Astrocyte of the spinal cord (primary cell): Measurements from ENCODE around the gene PFN4.

ENCODE experiments used
- DNase-seq: peaks from one replicate; pipeline ENCODE4 v3.0.0; 2011; ENCODE audit warnings: low read depth, low spot score
- H3K4me3 ChIP-seq: 2 replicates; pipeline ENCODE4 v1.5.1; 2011; ENCODE audit warnings: low read depth, mild to moderate bottlenecking, low read length, moderate library complexity
- in situ Hi-C: cut with HindIII; loops from 2 replicates; pipeline ENCODE4 v1.10.0; 2017; ENCODE audit warnings: low sequenced_read_pairs
- TF ChIP-seq, protein P1 (sequence below): IDR thresholded peaks from 2 replicates; pipeline ENCODE4 v1.5.1; 2012; ENCODE audit warnings: low read depth, mild to moderate bottlenecking, low read length, inconsistent platforms

PFN4 gene, protein sequence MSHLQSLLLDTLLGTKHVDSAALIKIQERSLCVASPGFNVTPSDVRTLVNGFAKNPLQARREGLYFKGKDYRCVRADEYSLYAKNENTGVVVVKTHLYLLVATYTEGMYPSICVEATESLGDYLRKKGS

DNA sequence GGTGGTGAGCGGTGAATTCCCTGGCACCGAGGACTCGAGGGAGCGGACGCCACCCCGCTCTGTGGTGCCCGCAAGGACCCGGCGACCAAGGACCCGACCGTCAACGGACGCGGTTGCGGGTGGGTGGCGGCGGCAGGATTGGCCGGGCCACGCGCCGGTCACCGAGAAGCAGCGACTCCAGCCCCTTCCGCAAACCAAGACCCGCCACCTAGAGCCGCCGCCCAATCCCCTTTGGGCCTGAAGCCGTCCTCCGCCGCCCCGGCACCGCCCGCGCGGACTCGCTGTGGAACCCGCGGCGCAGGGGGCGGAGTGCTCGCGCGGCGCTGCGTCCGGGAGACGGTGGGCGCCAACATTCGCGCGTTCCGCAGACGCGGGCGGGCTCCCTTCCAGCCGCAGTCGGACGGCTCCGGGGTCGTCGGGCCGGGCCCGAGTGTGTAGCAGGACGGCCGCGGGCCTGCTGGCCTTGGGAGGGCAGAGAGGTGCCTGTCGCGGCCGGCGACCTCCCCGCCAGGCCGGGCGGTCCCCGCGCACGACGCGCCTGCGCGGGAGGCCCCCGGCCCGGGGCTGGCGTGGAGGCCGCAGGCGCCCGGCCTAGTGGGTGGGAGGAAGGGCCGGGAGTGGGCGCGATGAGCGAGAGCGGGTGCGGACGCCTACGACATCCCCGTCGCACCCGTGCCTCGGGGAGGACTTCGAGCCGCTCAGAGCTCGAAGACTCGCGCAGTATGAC, at the start of gene PFN4, which contains the start of gene FAM228B:
Gene PFN4, minus strand, starts transcription at position 140 of the 727 bp plus-strand sequence. CDS start 799 bp downstream, outside the sequence.
Gene FAM228B, plus strand, starts transcription at position 275 of the 727 bp plus-strand sequence. CDS start 893 bp downstream, outside the sequence.
- in situ Hi-C loops: no loop called here
- peak within 1 kb of the TSS; percentile 81 for H3K4me3 ChIP-seq
- TF ChIP-seq, protein P1, sequence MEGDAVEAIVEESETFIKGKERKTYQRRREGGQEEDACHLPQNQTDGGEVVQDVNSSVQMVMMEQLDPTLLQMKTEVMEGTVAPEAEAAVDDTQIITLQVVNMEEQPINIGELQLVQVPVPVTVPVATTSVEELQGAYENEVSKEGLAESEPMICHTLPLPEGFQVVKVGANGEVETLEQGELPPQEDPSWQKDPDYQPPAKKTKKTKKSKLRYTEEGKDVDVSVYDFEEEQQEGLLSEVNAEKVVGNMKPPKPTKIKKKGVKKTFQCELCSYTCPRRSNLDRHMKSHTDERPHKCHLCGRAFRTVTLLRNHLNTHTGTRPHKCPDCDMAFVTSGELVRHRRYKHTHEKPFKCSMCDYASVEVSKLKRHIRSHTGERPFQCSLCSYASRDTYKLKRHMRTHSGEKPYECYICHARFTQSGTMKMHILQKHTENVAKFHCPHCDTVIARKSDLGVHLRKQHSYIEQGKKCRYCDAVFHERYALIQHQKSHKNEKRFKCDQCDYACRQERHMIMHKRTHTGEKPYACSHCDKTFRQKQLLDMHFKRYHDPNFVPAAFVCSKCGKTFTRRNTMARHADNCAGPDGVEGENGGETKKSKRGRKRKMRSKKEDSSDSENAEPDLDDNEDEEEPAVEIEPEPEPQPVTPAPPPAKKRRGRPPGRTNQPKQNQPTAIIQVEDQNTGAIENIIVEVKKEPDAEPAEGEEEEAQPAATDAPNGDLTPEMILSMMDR: no peak
- DNase-seq: peak; percentile 81

DNA sequence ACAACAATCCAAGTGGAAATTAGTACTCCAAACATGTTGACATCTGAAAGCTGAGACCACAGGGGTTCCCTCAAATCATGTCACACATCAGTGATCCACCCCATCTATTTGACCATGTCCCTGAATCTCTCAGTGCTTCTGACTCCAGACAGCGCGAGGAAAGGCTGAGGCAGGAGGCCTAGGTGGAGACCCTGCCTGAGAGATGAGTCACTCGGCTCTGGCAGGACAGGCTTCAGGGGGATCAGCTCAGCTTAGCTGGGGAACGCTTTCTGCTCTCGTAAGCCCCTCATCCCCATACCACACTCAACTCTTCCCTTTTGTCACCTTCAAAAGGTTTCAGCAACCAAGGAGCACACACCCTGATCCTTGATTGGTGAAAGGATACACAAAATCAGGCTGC, 45.9 kb upstream of the PFN4 start:
- in situ Hi-C loops: no loop called here
- no peak overlapping the region for H3K4me3 ChIP-seq
- TF ChIP-seq, protein P1: no peak
- no peak for DNase-seq

DNA sequence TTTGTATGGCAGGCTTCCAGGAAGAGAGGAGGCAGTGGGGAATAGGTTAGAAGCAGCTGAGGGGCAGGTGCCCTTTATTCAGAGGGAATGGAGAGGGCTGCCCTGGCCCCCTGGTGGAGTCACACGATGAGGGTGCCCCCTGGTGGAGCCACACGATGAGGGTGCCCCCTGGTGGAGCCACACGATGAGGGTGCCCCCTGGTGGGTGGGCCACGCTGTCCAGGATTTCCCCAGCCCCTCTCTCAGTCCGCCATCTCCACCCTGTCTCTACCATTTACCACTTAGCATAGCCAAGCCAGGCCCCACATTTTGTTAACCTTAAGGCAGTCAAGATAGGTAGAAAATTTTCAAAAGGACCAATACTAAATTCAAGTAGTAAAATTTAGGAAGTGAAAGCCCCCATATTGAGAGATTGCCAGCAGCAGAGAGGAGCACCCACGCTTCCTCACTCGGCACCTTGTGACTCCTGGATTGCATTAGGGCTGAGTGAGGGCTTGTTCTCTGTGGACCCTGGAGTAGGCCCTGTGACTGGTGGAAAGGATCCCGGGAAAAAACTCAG, 41.4 kb upstream of the PFN4 start:
- TF ChIP-seq, protein P1: peak; percentile 50
- H3K4me3 ChIP-seq: no peak overlapping the region
- no peak for DNase-seq
- in situ Hi-C loops: no loop called here

DNA sequence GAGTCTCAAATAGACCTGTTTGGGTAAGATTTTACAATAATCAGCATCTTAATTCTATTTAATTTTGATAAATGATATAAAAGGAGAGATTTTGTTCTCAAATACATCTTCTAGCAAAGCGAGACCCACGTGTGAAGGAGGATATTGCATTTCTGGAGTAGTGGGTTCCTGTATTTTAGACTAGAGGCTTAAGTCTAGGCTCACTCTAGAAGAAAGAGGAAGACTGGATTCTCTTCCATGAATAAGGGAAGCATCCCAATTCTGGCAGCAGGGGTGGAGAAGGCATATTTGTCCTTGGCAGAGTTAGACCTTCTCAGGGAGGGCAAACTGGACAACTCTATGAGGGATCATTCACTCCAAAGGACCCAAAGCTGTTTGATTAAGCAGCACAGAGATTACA, 40.5 kb upstream of the PFN4 start:
- no peak for DNase-seq
- H3K4me3 ChIP-seq: no peak overlapping the region
- in situ Hi-C loops: no loop called here
- TF ChIP-seq, protein P1: no peak

DNA sequence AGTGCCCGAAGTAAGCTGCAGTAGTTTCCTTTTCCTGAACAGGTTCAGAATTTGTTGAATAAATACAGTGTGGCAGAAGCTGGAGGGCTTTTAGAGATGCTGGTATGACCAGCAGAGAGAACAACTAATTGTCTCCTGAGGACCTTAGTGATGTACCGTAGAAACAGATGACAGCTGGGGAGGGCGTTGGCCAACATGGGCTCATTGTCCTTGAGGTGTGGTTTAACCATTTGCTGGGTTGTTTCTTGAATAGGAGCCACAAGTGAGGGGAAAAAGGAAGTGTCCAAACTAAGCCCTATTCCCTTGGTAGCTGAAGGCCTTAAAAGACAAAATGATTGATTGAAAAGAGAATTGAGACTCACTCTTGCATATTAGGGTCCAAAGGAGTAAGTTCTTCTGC, 40.1 kb upstream of the PFN4 start:
- no peak for DNase-seq
- in situ Hi-C loops: no loop called here
- no peak overlapping the region for H3K4me3 ChIP-seq
- TF ChIP-seq, protein P1: no peak

DNA sequence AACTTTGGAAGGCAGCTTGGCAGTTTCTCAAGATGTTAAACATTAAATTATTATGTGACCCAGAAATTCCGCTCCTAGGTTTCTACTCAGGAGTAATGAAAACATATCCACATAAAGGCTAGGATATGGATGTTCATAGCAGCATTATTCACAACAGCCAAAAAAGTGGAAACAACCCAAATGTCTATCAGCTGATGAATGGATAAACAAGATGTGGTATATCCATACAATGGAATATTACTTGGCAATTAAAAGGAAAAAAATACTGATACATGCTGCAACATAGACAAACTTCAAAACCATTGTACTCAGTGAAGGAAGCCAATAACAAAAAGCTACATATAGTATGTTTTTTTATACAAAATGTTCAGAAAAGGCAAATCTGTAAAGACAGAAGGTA, 39.4 kb upstream of the PFN4 start:
- in situ Hi-C loops: no loop called here
- H3K4me3 ChIP-seq: no peak overlapping the region
- no peak for DNase-seq
- TF ChIP-seq, protein P1: no peak
